GM18517 (cell line): ENCODE results near the gene FAM177B.
A peak's percentile ranks its signal among the peaks of the same experiment; 100 is the strongest.

Experiments
- ATAC-seq: cut with Tn5 transposase; IDR thresholded peaks from one replicate; pipeline ENCODE4 v1.9.1; 2021; ENCODE audit warnings: mild to moderate bottlenecking, moderate library complexity; ENCODE audit not compliant: unreplicated experiment

FAM177B gene

GRCh38 chr1:222784916-222785315, 47.9 kb downstream of the FAM177B start:
- ATAC-seq: no peak

- ATAC-seq: no peak
These were observed 48.5 kb downstream of the FAM177B start for GRCh38 chr1:222785529-222785928.

- no peak for ATAC-seq
These were observed 49.1 kb downstream of the FAM177B start for GRCh38 chr1:222786121-222786520.

- ATAC-seq: no peak
These were observed 50.7 kb downstream of the FAM177B start for GRCh38 chr1:222787729-222788128.

- peak; percentile 45 for ATAC-seq
These were observed 51.6 kb downstream of the FAM177B start for GRCh38 chr1:222788402-222789156.

- no peak for ATAC-seq
These were observed 53.1 kb downstream of the FAM177B start for GRCh38 chr1:222790115-222790514.

GRCh38 chr1:222790520-222790919, 53.5 kb downstream of the FAM177B start:
- ATAC-seq: no peak

- ATAC-seq: no peak
These were observed 54.2 kb downstream of the FAM177B start for GRCh38 chr1:222791006-222791710.

- no peak for ATAC-seq
These were observed 55.7 kb downstream of the FAM177B start for GRCh38 chr1:222792744-222793143.

- ATAC-seq: no peak
These were observed 57.9 kb downstream of the FAM177B start for GRCh38 chr1:222794656-222795474.

GRCh38 chr1:222798116-222798515, 61.1 kb downstream of the FAM177B start:
- ATAC-seq: no peak

- no peak for ATAC-seq
These were observed 62.0 kb downstream of the FAM177B start for GRCh38 chr1:222798975-222799374.
